ENCODE measurements around the gene CCN5. TPM values are rescaled to one million over a fixed set of nuclear protein-coding genes. Genes with fewer than 3 reads are reported as not detected.

Gene CCN5
- total and polyA plus RNA-seq, 2 of the 8 experiments (the other 6 are each of a cell fraction or from before 2014, with no cell fraction given), result not detected

DNA sequence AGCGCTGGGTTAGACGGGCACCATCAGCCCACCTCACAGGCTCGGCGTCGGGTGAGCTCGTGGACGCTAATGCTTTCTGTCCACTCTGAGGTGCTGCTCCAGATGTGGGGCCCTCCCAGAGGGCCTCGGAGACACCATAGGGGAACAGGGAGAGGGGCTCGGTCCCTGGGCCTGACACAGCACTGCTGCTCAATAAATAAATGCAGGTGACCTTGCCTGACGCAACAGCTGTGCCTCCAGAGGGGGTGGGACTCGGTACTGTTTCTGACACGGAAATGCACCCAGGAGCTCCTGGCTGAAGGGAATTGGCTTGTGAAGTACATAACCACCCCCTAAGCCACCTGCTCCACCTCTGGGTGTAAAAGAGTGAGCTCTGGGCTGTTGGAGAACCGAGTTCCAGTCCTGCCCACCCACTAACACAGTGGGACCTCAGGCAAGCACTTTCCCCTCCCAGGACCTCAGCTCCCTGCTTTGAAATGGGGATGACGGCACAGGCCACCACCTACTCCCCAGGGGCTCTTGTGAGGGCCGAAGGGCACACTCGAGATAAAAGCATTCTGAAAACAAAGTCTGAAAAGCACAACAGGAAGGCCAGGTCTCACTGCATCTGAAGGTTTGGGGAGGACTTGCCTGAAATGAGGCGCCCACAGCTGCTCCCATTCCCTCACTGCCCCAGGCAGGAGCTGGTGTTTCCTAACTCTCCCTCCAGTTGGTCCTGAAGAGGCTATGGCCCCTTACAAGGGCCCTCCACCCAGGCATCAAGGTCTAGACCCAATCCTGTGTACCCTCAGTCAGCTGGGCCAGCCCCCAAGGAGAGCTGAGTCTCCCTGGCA is 37.1 kb downstream of the CCN5 start (continued):
- TF ChIP-seq HDAC2 (IDR thresholded peaks at IDR 0.05; ENCODE audit: borderline replicate concordance in 1 of 2, low read depth in 2 of 2, low read length in 2 of 2), result no peak
- no peak for TF ChIP-seq RXRA (IDR thresholded peaks at IDR 0.05; ENCODE audit: insufficient read depth, low read depth, low read length)
- no peak for TF ChIP-seq TAF1 (IDR thresholded peaks at IDR 0.05; ENCODE audit: low read depth, low read length)

All from H1 (cell line).